Activated CD4-positive, alpha-beta T cell treated with anti-CD3 and anti-CD28 coated beads, Interleukin-2, amount 50 U/mL, for 24 hours (primary cell): Measurements from ENCODE around the gene LAMA3.
A peak's percentile ranks its signal among the peaks of the same experiment; 100 is the strongest.

Experiments
- DNase-seq, 2 donors: peaks; one replicate each; pipeline ENCODE4 v3.0.0-alpha.2; 2020; ENCODE audit warnings: low read depth in 1 of 2, low spot score in 1 of 2

LAMA3 gene

GRCh38 chr18:23812546-23813440, 123.5 kb downstream of the LAMA3 start:
- DNase-seq = no peak

GRCh38 chr18:23814991-23815614, 125.8 kb downstream of the LAMA3 start:
- DNase-seq = no peak

GRCh38 chr18:23816021-23816420, 126.8 kb downstream of the LAMA3 start:
- DNase-seq = no peak

GRCh38 chr18:23816740-23817139, 127.5 kb downstream of the LAMA3 start:
- no peak for DNase-seq

- DNase-seq = no peak
Measured at GRCh38 chr18:23819001-23819400, 129.7 kb downstream of the LAMA3 start.

GRCh38 chr18:23822590-23823385, 133.5 kb downstream of the LAMA3 start:
- DNase-seq = no peak

- no peak for DNase-seq
Measured at GRCh38 chr18:23824240-23824639, 135.0 kb downstream of the LAMA3 start.

GRCh38 chr18:23824669-23825068, 135.4 kb downstream of the LAMA3 start:
- no peak for DNase-seq

GRCh38 chr18:23825496-23825895, 136.2 kb downstream of the LAMA3 start:
- no peak for DNase-seq

- no peak for DNase-seq
Measured at GRCh38 chr18:23825978-23826405, 136.7 kb downstream of the LAMA3 start.

GRCh38 chr18:23826850-23827620, 137.8 kb downstream of the LAMA3 start:
- DNase-seq = no peak

GRCh38 chr18:23827681-23828080, 138.4 kb downstream of the LAMA3 start:
- DNase-seq = no peak

- peak in 1 of 2 donors; percentile 45 for DNase-seq
Measured at GRCh38 chr18:23828426-23828825, 139.2 kb downstream of the LAMA3 start.

GRCh38 chr18:23832911-23833310, 143.7 kb downstream of the LAMA3 start:
- DNase-seq = no peak

- no peak for DNase-seq
Measured at GRCh38 chr18:23833714-23834113, 144.5 kb downstream of the LAMA3 start.

- no peak for DNase-seq
Measured at GRCh38 chr18:23835091-23835490, 145.8 kb downstream of the LAMA3 start.

GRCh38 chr18:23835506-23835905, 146.3 kb downstream of the LAMA3 start:
- no peak for DNase-seq

- DNase-seq = no peak
Measured at GRCh38 chr18:23837591-23837990, 148.3 kb downstream of the LAMA3 start.

- DNase-seq = no peak
Measured at GRCh38 chr18:23838233-23838632, 149.0 kb downstream of the LAMA3 start.

GRCh38 chr18:23838801-23839366, 149.6 kb downstream of the LAMA3 start:
- no peak for DNase-seq

GRCh38 chr18:23842305-23842704, 153.1 kb downstream of the LAMA3 start:
- no peak for DNase-seq
